Esophagus muscularis mucosa (tissue), 4 donors: ENCODE data around the gene DNAH7. TPM values are rescaled to one million over a fixed set of nuclear protein-coding genes. Genes with fewer than 3 reads are reported as not detected.

Experiments
- DNase-seq: peaks from one replicate; pipeline ENCODE4 v3.0.0-alpha.2; 2017; ENCODE audit errors: extremely low spot score
- H3K27ac ChIP-seq, 4 donors: fragments of 200-600 bp; sonication (generic); replicated peaks in 1 of 4; 1 replicate in 3 of 4; 2 replicates in 1 of 4; pipeline ENCODE4 v1.5.1; 2016 to 2019; ENCODE audit warnings: mild to moderate bottlenecking in 1 of 4
- H3K27me3 ChIP-seq, 4 donors: fragments of 200-600 bp; sonication (generic); one replicate each; pipeline versions ENCODE4 v1.5.1 to v1.6.0; 2016 to 2019
- H3K36me3 ChIP-seq, 4 donors: fragments of 200-600 bp; sonication (generic); one replicate each; pipeline ENCODE4 v1.5.1; 2016 to 2019
- H3K4me1 ChIP-seq, 4 donors: fragments of 200-600 bp; sonication (generic); one replicate each; pipeline ENCODE4 v1.5.1; 2016 to 2019
- H3K4me3 ChIP-seq, 4 donors: fragments of 200-600 bp; sonication (generic); 1 replicate in 2 of 4; 2 replicates in 2 of 4; pipeline ENCODE4 v1.5.1; 2016 to 2019; ENCODE audit warnings: mild to moderate bottlenecking in 4 of 4, moderate library complexity in 1 of 4
- H3K9me3 ChIP-seq, 4 donors: fragments of 200-600 bp; sonication (generic); 1 replicate in 3 of 4; 2 replicates in 1 of 4; pipeline ENCODE4 v1.5.1; 2016 to 2019
- EP300 ChIP-seq: sonication (generic); formaldehyde crosslinking; IDR thresholded peaks from one replicate; pipeline ENCODE4 v1.6.1; 2017; ENCODE audit warnings: antibody characterized with exemption
- POLR2A ChIP-seq: fragments of 450-650 bp; IDR thresholded peaks from one replicate; pipeline ENCODE4 v1.6.1; 2017; ENCODE audit warnings: antibody characterized with exemption, moderate library complexity, mild to moderate bottlenecking, low read depth
- POLR2AphosphoS5 ChIP-seq, 2 donors: sonication (generic); formaldehyde crosslinking; IDR thresholded peaks; one replicate each; pipeline ENCODE4 v1.6.1; 2017; ENCODE audit warnings: antibody characterized with exemption in 2 of 2
- WGBS: methylation state at CpG from one replicate; pipeline ENCODE4 v1.1.5; 2018; 5-methylcytosine and 5-hydroxymethylcytosine counted together
- intact Hi-C: fragments of 100-400 bp; cut with DNase I; formaldehyde crosslinking; loops from one replicate; pipeline ENCODE4 v1.15.1; 2023
- total RNA-seq, 4 donors: library from RNA; depleted of rRNA; stranded (reverse); fragments of >200 nt; gene quantifications; one replicate each; pipeline versions ENCODE4 v1.1.0 to v1.2.1, GENCODE V29; 2016
- TF ChIP-seq, protein P1 (sequence below), 3 experiments: fragments of 200-600 bp in 2 of 3; fragments of 450-650 bp in 1 of 3; sonication (generic) in 2 of 3; IDR thresholded peaks; one replicate each; pipeline ENCODE4 v1.5.1; 2017 to 2019; ENCODE audit warnings: antibody characterized with exemption in 3 of 3, mild to moderate bottlenecking in 2 of 3, moderate library complexity in 1 of 3

DNAH7 gene
- total RNA-seq, 4 donors from 2014 or later = 0.39 to 0.98 (median 0.66) TPM

DNA sequence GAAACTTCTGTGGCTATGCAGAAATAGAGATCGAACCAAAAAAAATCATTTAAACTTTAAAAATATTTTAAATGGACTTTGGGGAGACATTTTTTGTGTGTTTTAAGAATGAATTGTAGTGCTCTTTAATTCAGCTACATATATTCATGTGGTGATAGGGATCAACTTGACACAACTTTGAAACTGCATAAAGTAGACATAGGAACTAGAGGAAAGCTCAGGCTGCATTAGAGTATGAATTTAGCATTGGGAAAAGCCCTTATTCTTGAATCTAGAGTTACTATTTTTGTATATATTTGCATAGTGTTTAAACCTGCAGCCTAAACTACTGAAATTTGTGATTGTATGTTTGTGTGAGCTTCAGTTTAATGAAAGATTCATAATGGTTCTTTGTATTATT, 333.3 kb downstream of the DNAH7 start:
- Histone ChIP-seq H3K9me3 (no peaks in the 10 kb centered on the region), H3K4me3 (no peak overlapping the region), H3K27ac (no peak overlapping the region), H3K36me3 (peaks cover 4 to 38% (median 19%) of the 10 kb centered on the region in 4 donors), H3K4me1 (no peaks in the 10 kb centered on the region), H3K27me3 (no peaks in the 10 kb centered on the region)
- intact Hi-C loops = no loop called here
- WGBS = 98% methylated on average over 1 of the region's 1 CpG
- TF ChIP-seq, protein P1, sequence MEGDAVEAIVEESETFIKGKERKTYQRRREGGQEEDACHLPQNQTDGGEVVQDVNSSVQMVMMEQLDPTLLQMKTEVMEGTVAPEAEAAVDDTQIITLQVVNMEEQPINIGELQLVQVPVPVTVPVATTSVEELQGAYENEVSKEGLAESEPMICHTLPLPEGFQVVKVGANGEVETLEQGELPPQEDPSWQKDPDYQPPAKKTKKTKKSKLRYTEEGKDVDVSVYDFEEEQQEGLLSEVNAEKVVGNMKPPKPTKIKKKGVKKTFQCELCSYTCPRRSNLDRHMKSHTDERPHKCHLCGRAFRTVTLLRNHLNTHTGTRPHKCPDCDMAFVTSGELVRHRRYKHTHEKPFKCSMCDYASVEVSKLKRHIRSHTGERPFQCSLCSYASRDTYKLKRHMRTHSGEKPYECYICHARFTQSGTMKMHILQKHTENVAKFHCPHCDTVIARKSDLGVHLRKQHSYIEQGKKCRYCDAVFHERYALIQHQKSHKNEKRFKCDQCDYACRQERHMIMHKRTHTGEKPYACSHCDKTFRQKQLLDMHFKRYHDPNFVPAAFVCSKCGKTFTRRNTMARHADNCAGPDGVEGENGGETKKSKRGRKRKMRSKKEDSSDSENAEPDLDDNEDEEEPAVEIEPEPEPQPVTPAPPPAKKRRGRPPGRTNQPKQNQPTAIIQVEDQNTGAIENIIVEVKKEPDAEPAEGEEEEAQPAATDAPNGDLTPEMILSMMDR (IDR thresholded peaks at IDR 0.05) = no peak
- no peak for DNase-seq

DNA sequence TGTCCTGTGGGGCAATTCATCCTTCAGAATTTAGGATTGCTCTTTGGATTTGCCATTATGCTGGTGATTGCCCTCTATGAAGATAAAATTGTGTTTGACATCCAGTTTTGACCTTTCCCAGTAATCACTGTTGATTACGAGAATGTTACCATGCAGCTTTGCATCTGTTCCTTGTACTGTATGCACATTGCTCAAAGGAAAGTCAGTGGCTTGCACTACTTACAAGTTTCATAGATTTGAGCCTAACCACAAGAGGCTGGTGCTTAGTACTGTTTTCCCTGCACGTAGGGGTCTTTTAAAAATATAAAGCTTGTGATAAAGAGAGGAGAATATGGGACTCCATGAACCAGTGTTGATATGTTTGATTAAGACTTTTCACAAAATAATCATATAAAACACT, 333.7 kb downstream of the DNAH7 start:
- Histone ChIP-seq H3K4me3 (no peak overlapping the region), H3K27me3 (no peaks in the 10 kb centered on the region), H3K9me3 (no peaks in the 10 kb centered on the region), H3K27ac (no peak overlapping the region), H3K4me1 (no peaks in the 10 kb centered on the region), H3K36me3 (peaks cover 4 to 42% (median 20%) of the 10 kb centered on the region in 4 donors)
- 92% methylated on average over 2 of the region's 2 CpGs for WGBS
- no peak for TF ChIP-seq POLR2AphosphoS5 (IDR thresholded peaks at IDR 0.05)
- no peak for TF ChIP-seq EP300
- no peak for TF ChIP-seq POLR2A
- TF ChIP-seq, protein P1 (IDR thresholded peaks at IDR 0.05) = no peak
- intact Hi-C loops = no loop called here
- no peak for DNase-seq

DNA sequence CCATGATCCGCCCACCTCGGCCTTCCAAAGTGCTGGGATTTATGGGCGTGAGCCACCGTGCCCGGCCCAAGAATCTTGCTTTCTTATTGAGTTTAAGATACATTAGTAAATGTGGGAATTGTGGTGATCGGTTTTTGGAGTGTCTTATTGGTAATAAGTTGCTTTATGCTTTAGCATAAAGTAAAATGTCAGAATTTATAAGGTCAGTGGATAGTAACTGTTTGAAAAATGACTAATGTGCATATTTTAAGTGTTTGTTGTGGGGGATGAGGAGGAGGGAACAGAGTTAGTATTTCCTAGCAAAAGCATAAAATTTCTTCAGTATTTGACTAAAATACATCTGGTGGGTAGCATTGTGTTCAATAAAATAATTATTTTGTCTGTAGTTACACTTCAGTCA, 334.2 kb downstream of the DNAH7 start:
- TF ChIP-seq, protein P1 (IDR thresholded peaks at IDR 0.05) = no peak
- no peak for TF ChIP-seq EP300
- no peak for TF ChIP-seq POLR2AphosphoS5 (IDR thresholded peaks at IDR 0.05)
- TF ChIP-seq POLR2A = no peak
- Histone ChIP-seq H3K27ac (no peak overlapping the region), H3K36me3 (peaks cover 8 to 48% (median 21%) of the 10 kb centered on the region in 4 donors), H3K4me3 (no peak overlapping the region), H3K4me1 (no peaks in the 10 kb centered on the region), H3K9me3 (no peaks in the 10 kb centered on the region), H3K27me3 (no peaks in the 10 kb centered on the region)
- intact Hi-C loops = no loop called here
- WGBS = 91% methylated on average over 6 of the region's 6 CpGs
- DNase-seq = no peak

DNA sequence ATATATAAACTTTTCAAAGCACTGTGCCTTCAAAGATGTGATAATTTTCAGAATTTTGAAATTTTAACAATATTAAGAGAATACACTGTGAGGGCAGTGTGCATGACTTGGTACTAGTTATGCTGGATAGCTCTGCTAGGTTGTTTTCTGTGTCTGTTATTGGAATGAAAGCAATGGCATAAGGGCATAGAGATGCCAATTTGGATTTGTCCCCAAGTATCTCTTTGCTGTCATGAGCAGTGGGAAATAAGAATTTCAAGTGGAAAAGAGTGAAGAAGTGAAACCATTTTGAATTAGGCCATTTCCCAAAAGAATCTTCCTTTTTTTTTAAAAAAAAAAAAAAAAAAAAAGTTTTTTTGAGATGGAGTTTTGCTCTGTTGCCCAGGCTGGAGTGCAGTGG, 334.8 kb downstream of the DNAH7 start:
- H3K4me1 ChIP-seq = no peaks in the 10 kb centered on the region
- no peaks in the 10 kb centered on the region for H3K9me3 ChIP-seq
- H3K36me3 ChIP-seq = peaks cover 9 to 53% (median 26%) of the 10 kb centered on the region in 4 donors
- intact Hi-C loops = no loop called here
- no peak overlapping the region for H3K4me3 ChIP-seq
- no peak overlapping the region for H3K27ac ChIP-seq
- no peak for TF ChIP-seq EP300
- H3K27me3 ChIP-seq = no peaks in the 10 kb centered on the region
- no peak for DNase-seq

DNA sequence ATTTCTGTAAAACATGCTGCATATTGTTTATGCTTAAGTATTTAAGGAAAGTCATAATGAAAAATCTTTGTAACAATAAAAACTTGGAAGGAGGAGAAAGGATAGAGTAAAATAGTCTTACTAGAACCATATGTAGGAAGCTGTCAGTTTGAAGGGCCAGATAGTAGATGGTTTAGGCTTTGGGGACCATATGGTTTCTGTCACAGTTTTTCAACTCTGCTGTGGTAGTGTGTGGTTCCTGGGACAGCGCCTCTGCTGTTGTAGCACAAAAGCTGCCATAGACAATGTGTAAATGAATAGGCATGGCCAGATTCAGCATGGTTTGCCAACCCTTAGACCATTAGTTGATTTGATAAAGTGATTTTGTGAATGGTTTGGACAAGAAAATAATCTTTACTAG, 336.1 kb downstream of the DNAH7 start:
- TF ChIP-seq, protein P1 (IDR thresholded peaks at IDR 0.05) = no peak
- no peak for TF ChIP-seq POLR2A
- TF ChIP-seq EP300 = no peak
- Histone ChIP-seq H3K27me3 (no peaks in the 10 kb centered on the region), H3K4me1 (no peaks in the 10 kb centered on the region), H3K9me3 (no peaks in the 10 kb centered on the region), H3K4me3 (no peak overlapping the region), H3K27ac (no peak overlapping the region), H3K36me3 (peaks cover 13 to 63% (median 28%) of the 10 kb centered on the region in 4 donors)
- 56% methylated on average over 1 of the region's 1 CpG for WGBS
- no peak for DNase-seq
- intact Hi-C loops = no loop called here
